Mucosa of rectum (tissue), 2 donors: ENCODE data around the gene SLFN13.
"Not testable (repeated sequence)": the region's sequence is repeated elsewhere in the genome, so short reads cannot be mapped to it uniquely, and the experiment has no call there.

Experiments
- H3K27ac ChIP-seq, 2 donors: one replicate each; pipeline ENCODE4 v1.7.0; 2013; ENCODE audit warnings: inconsistent platforms in 2 of 2, low read depth in 2 of 2, low read length in 2 of 2
- H3K27me3 ChIP-seq, 2 donors: one replicate each; pipeline ENCODE4 v1.7.0; 2013; ENCODE audit warnings: low read length in 2 of 2; ENCODE audit not compliant: control insufficient read depth in 2 of 2, insufficient read depth in 2 of 2
- H3K36me3 ChIP-seq, 2 donors: one replicate each; pipeline ENCODE4 v1.7.0; 2013; ENCODE audit warnings: low read length in 2 of 2; ENCODE audit not compliant: control insufficient read depth in 2 of 2, insufficient read depth in 2 of 2
- H3K4me1 ChIP-seq, 2 donors: one replicate each; pipeline ENCODE4 v1.7.0; 2013; ENCODE audit warnings: low read length in 2 of 2, mild to moderate bottlenecking in 1 of 2; ENCODE audit not compliant: control insufficient read depth in 2 of 2, insufficient read depth in 2 of 2
- H3K4me3 ChIP-seq, 2 donors: one replicate each; pipeline ENCODE4 v1.7.0; 2013; ENCODE audit warnings: low read length in 2 of 2
- H3K9ac ChIP-seq, 2 donors: one replicate each; pipeline ENCODE4 v1.7.0; 2013; ENCODE audit warnings: low read length in 2 of 2, low read depth in 1 of 2, mild to moderate bottlenecking in 1 of 2
- H3K9me3 ChIP-seq, 2 donors: one replicate each; pipeline ENCODE4 v1.7.0; 2013; ENCODE audit warnings: low read length in 2 of 2; ENCODE audit not compliant: control insufficient read depth in 2 of 2
- donor health status: healthy.
- donor health status: Normal muscosa, but diverticular disease.

SLFN13 gene

GRCh38 chr17:35477248-35477647 lies 28.7 kb upstream of the SLFN13 start:
- no peaks in the 10 kb centered on the region for H3K4me1 ChIP-seq
- no peak overlapping the region for H3K4me3 ChIP-seq
- no peaks in the 10 kb centered on the region for H3K36me3 ChIP-seq
- no peaks in the 10 kb centered on the region for H3K9me3 ChIP-seq
- H3K9ac ChIP-seq, result no peak overlapping the region
- H3K27ac ChIP-seq, result no peak overlapping the region
- no peaks in the 10 kb centered on the region for H3K27me3 ChIP-seq

- Histone ChIP-seq H3K27ac (no peak overlapping the region), H3K9ac (no peak overlapping the region), H3K27me3 (no peaks in the 10 kb centered on the region), H3K9me3 (no peaks in the 10 kb centered on the region), H3K4me3 (no peak overlapping the region), H3K4me1 (no peaks in the 10 kb centered on the region), H3K36me3 (no peaks in the 10 kb centered on the region)
Measured at GRCh38 chr17:35476283-35476820, 27.8 kb upstream of the SLFN13 start.

GRCh38 chr17:35468475-35468874 lies 19.9 kb upstream of the SLFN13 start:
- Histone ChIP-seq H3K27me3 (no peaks in the 10 kb centered on the region), H3K9ac (no peak overlapping the region), H3K36me3 (no peaks in the 10 kb centered on the region), H3K4me1 (no peaks in the 10 kb centered on the region), H3K9me3 (no peaks in the 10 kb centered on the region), H3K4me3 (no peak overlapping the region), H3K27ac (no peak overlapping the region)

- no peak overlapping the region for H3K9ac ChIP-seq
- H3K9me3 ChIP-seq, result no peaks in the 10 kb centered on the region
- H3K4me1 ChIP-seq, result no peaks in the 10 kb centered on the region
- no peaks in the 10 kb centered on the region for H3K27me3 ChIP-seq
- no peak overlapping the region for H3K4me3 ChIP-seq
- no peak overlapping the region for H3K27ac ChIP-seq
- no peaks in the 10 kb centered on the region for H3K36me3 ChIP-seq
Measured at GRCh38 chr17:35467824-35468223, 19.3 kb upstream of the SLFN13 start.

GRCh38 chr17:35460354-35460851 lies 11.8 kb upstream of the SLFN13 start:
- H3K9me3 ChIP-seq, result no peaks in the 10 kb centered on the region
- no peak overlapping the region for H3K27ac ChIP-seq
- peak overlapping the region; percentile 50 to 60 for H3K4me3 ChIP-seq
- H3K9ac ChIP-seq, result peak overlapping the region in 1 of 2 donors; percentile 37
- no peaks in the 10 kb centered on the region for H3K4me1 ChIP-seq
- no peaks in the 10 kb centered on the region for H3K36me3 ChIP-seq
- no peaks in the 10 kb centered on the region for H3K27me3 ChIP-seq

- not testable (repeated sequence) for H3K4me1 ChIP-seq, H3K4me3 ChIP-seq, H3K36me3 ChIP-seq, H3K9ac ChIP-seq, H3K27ac ChIP-seq, H3K27me3 ChIP-seq, H3K9me3 ChIP-seq
Measured at GRCh38 chr17:35454035-35454434, 5.5 kb upstream of the SLFN13 start.

GRCh38 chr17:35453171-35453570 lies 4.6 kb upstream of the SLFN13 start:
- Histone ChIP-seq H3K4me3 (no peak overlapping the region), H3K9ac (no peak overlapping the region), H3K27me3 (peaks cover 0 to 6% of the 10 kb centered on the region in 2 donors), H3K9me3 (no peaks in the 10 kb centered on the region), H3K27ac (no peak overlapping the region), H3K36me3 (no peaks in the 10 kb centered on the region), H3K4me1 (no peaks in the 10 kb centered on the region)

GRCh38 chr17:35449371-35449931 lies 885 bp upstream of the SLFN13 start:
- Histone ChIP-seq H3K27ac (peak overlapping the region in 1 of 2 donors; percentile 83), H3K9ac (peak overlapping the region; percentile 18 to 24), H3K27me3 (peaks cover 0 to 6% of the 10 kb centered on the region in 2 donors)

GRCh38 chr17:35448899-35449227 lies 297 bp upstream of the SLFN13 start:
- Histone ChIP-seq H3K9ac (peak overlapping the region; percentile 52 to 66), H3K27me3 (peaks cover 0 to 6% of the 10 kb centered on the region in 2 donors), H3K27ac (peak overlapping the region; percentile 71 to 83), H3K9me3 (no peaks in the 10 kb centered on the region), H3K36me3 (peaks cover 0 to 2% of the 10 kb centered on the region in 2 donors), H3K4me1 (peaks cover 0 to 3% of the 10 kb centered on the region in 2 donors), H3K4me3 (peak overlapping the region; percentile 68 to 76)

More at GRCh38 chr17:35449371-35449931, 885 bp upstream of the SLFN13 start:
- Histone ChIP-seq H3K4me3 (peak overlapping the region; percentile 37 to 76), H3K9me3 (no peaks in the 10 kb centered on the region), H3K4me1 (peaks cover 0 to 3% of the 10 kb centered on the region in 2 donors), H3K36me3 (peaks cover 0 to 2% of the 10 kb centered on the region in 2 donors)

GRCh38 chr17:35447499-35447898 lies 1.1 kb downstream of the SLFN13 start:
- H3K4me1 ChIP-seq, result peaks cover 0 to 3% of the 10 kb centered on the region in 2 donors
- no peak overlapping the region for H3K27ac ChIP-seq
- H3K9me3 ChIP-seq, result no peaks in the 10 kb centered on the region
- peak overlapping the region; percentile 18 to 76 for H3K4me3 ChIP-seq
- H3K27me3 ChIP-seq, result peaks cover 0 to 6% of the 10 kb centered on the region in 2 donors
- peaks cover 0 to 2% of the 10 kb centered on the region in 2 donors for H3K36me3 ChIP-seq
- H3K9ac ChIP-seq, result peak overlapping the region in 1 of 2 donors; percentile 65
